IPS-15b (cell line): ENCODE results near the gene FAM120A.

Experiments
- H3K27me3 ChIP-seq: one replicate; pipeline ENCODE4 v1.6.1; 2013; ENCODE audit warnings: low read length; ENCODE audit not compliant: control insufficient read depth, insufficient read depth
- H3K36me3 ChIP-seq: one replicate; pipeline ENCODE4 v1.6.1; 2013; ENCODE audit warnings: low read length; ENCODE audit not compliant: control insufficient read depth, insufficient read depth
- H3K4me1 ChIP-seq: one replicate; pipeline ENCODE4 v1.6.1; 2013; ENCODE audit warnings: mild to moderate bottlenecking, low read length; ENCODE audit not compliant: control insufficient read depth, insufficient read depth
- H3K4me3 ChIP-seq: one replicate; pipeline ENCODE4 v1.5.1; 2013; ENCODE audit warnings: low read depth, low read length
- H3K9ac ChIP-seq: one replicate; pipeline ENCODE4 v1.6.1; 2013; ENCODE audit warnings: low read depth, mild to moderate bottlenecking, low read length
- H3K9me3 ChIP-seq: one replicate; pipeline ENCODE4 v1.6.1; 2013; ENCODE audit warnings: mild to moderate bottlenecking, low read length; ENCODE audit not compliant: control insufficient read depth, insufficient read depth

FAM120A gene

GRCh38 chr9:93588641-93589609 is 137.4 kb downstream of the FAM120A start:
- Histone ChIP-seq H3K9ac (no peak overlapping the region), H3K4me1 (peaks cover 9% of the 10 kb centered on the region), H3K36me3 (no peaks in the 10 kb centered on the region), H3K4me3 (no peak overlapping the region), H3K27me3 (no peaks in the 10 kb centered on the region), H3K9me3 (no peaks in the 10 kb centered on the region)

- H3K9ac ChIP-seq = no peak overlapping the region
- no peaks in the 10 kb centered on the region for H3K9me3 ChIP-seq
- no peaks in the 10 kb centered on the region for H3K36me3 ChIP-seq
- H3K27me3 ChIP-seq = no peaks in the 10 kb centered on the region
- H3K4me1 ChIP-seq = peaks cover 9% of the 10 kb centered on the region
- H3K4me3 ChIP-seq = no peak overlapping the region
Measured at GRCh38 chr9:93589688-93590087, 138.2 kb downstream of the FAM120A start.

- no peaks in the 10 kb centered on the region for H3K36me3 ChIP-seq
- H3K27me3 ChIP-seq = no peaks in the 10 kb centered on the region
- no peak overlapping the region for H3K9ac ChIP-seq
- H3K4me3 ChIP-seq = no peak overlapping the region
- no peaks in the 10 kb centered on the region for H3K9me3 ChIP-seq
- peaks cover 9% of the 10 kb centered on the region for H3K4me1 ChIP-seq
Measured at GRCh38 chr9:93590609-93591234, 139.2 kb downstream of the FAM120A start.

GRCh38 chr9:93591301-93592007 is 140.0 kb downstream of the FAM120A start:
- Histone ChIP-seq H3K9ac (no peak overlapping the region), H3K4me1 (peaks cover 9% of the 10 kb centered on the region), H3K36me3 (no peaks in the 10 kb centered on the region), H3K27me3 (no peaks in the 10 kb centered on the region), H3K4me3 (no peak overlapping the region), H3K9me3 (no peaks in the 10 kb centered on the region)

GRCh38 chr9:93592008-93592642 is 140.6 kb downstream of the FAM120A start:
- Histone ChIP-seq H3K4me1 (peaks cover 9% of the 10 kb centered on the region), H3K27me3 (no peaks in the 10 kb centered on the region), H3K9ac (no peak overlapping the region), H3K36me3 (no peaks in the 10 kb centered on the region), H3K9me3 (no peaks in the 10 kb centered on the region), H3K4me3 (no peak overlapping the region)

GRCh38 chr9:93592643-93593021 is 141.1 kb downstream of the FAM120A start:
- H3K27me3 ChIP-seq = no peaks in the 10 kb centered on the region
- no peak overlapping the region for H3K4me3 ChIP-seq
- H3K36me3 ChIP-seq = no peaks in the 10 kb centered on the region
- H3K9ac ChIP-seq = no peak overlapping the region
- no peaks in the 10 kb centered on the region for H3K9me3 ChIP-seq
- peaks cover 9% of the 10 kb centered on the region for H3K4me1 ChIP-seq

GRCh38 chr9:93593144-93593658 is 141.7 kb downstream of the FAM120A start:
- Histone ChIP-seq H3K9me3 (no peaks in the 10 kb centered on the region), H3K36me3 (no peaks in the 10 kb centered on the region), H3K9ac (no peak overlapping the region), H3K27me3 (no peaks in the 10 kb centered on the region), H3K4me3 (no peak overlapping the region), H3K4me1 (peaks cover 9% of the 10 kb centered on the region)

GRCh38 chr9:93594041-93594756 is 142.7 kb downstream of the FAM120A start:
- Histone ChIP-seq H3K9ac (no peak overlapping the region), H3K4me3 (no peak overlapping the region), H3K27me3 (no peaks in the 10 kb centered on the region), H3K9me3 (no peaks in the 10 kb centered on the region), H3K36me3 (no peaks in the 10 kb centered on the region), H3K4me1 (peaks cover 12% of the 10 kb centered on the region)

- H3K9ac ChIP-seq = no peak overlapping the region
- no peak overlapping the region for H3K4me3 ChIP-seq
- H3K9me3 ChIP-seq = no peaks in the 10 kb centered on the region
- peaks cover 16% of the 10 kb centered on the region for H3K4me1 ChIP-seq
- no peaks in the 10 kb centered on the region for H3K27me3 ChIP-seq
- H3K36me3 ChIP-seq = no peaks in the 10 kb centered on the region
Measured at GRCh38 chr9:93595461-93595860, 144.0 kb downstream of the FAM120A start.

GRCh38 chr9:93595861-93596365 is 144.4 kb downstream of the FAM120A start:
- Histone ChIP-seq H3K4me1 (peaks cover 20% of the 10 kb centered on the region), H3K9me3 (no peaks in the 10 kb centered on the region), H3K36me3 (no peaks in the 10 kb centered on the region), H3K27me3 (no peaks in the 10 kb centered on the region), H3K4me3 (no peak overlapping the region), H3K9ac (no peak overlapping the region)
